Measurements from ENCODE around the gene MOK. TPM values are rescaled to one million over a fixed set of nuclear protein-coding genes. Genes with fewer than 3 reads are reported as not detected.

The MOK gene
- total RNA-seq, result 8.3 and 10.9 TPM in 2 replicates

GRCh38 chr14:102304611-102305506, at the start of gene MOK:
TSS of gene MOK (minus strand) at chr14:102305164. CDS start at chr14:102304968, 196 bp downstream.

GRCh38 chr14:102319351-102320032, 14.5 kb upstream of the MOK start, which contains the start of gene ZNF839:
TSS of gene ZNF839 (plus strand) at chr14:102319746. CDS start at chr14:102319766, 20 bp downstream.

Other genes starting within 250 kb of the MOK start
- gene HSP90AA1, start 218.1 kb downstream of the MOK start, total RNA-seq, result 823 and 1,885 TPM in 2 replicates
- gene WDR20, start 165.3 kb downstream of the MOK start, total RNA-seq, result 14.1 and 16.2 TPM in 2 replicates
- 10.5 and 11.5 TPM in 2 replicates for gene ZNF839, start 14.6 kb upstream of the MOK start, total RNA-seq
- gene CINP, start 57.7 kb upstream of the MOK start, total RNA-seq, result 44.1 and 58.4 TPM in 2 replicates
- 13.8 and 25.0 TPM in 2 replicates for gene TECPR2, start 57.8 kb upstream of the MOK start, total RNA-seq
- gene ANKRD9, start 204.6 kb upstream of the MOK start, total RNA-seq, result 24.9 and 31.7 TPM in 2 replicates

Measured in uterine smooth muscle cell (primary cell).